ENCODE measurements around the gene EBF3.

EBF3 gene

GRCh38 chr10:129876838-129877237 is 87.2 kb downstream of the EBF3 start:
- no peak overlapping the region for H3K4me3 ChIP-seq (ENCODE audit: low read depth, low read length)
- no peak for TF ChIP-seq CTCF (IDR thresholded peaks at IDR 0.05; ENCODE audit: borderline replicate concordance, insufficient read depth, low read depth, low read length)

GRCh38 chr10:129875993-129876726 is 87.9 kb downstream of the EBF3 start:
- H3K4me3 ChIP-seq (ENCODE audit: low read depth, low read length), result no peak overlapping the region
- no peak for TF ChIP-seq CTCF (IDR thresholded peaks at IDR 0.05; ENCODE audit: borderline replicate concordance, insufficient read depth, low read depth, low read length)

- no peak for TF ChIP-seq CTCF (IDR thresholded peaks at IDR 0.05; ENCODE audit: borderline replicate concordance, insufficient read depth, low read depth, low read length)
These were observed 90.7 kb downstream of the EBF3 start for GRCh38 chr10:129873351-129873750.

GRCh38 chr10:129871966-129872365 is 92.1 kb downstream of the EBF3 start:
- no peak for TF ChIP-seq CTCF (IDR thresholded peaks at IDR 0.05; ENCODE audit: borderline replicate concordance, insufficient read depth, low read depth, low read length)
- H3K4me3 ChIP-seq (ENCODE audit: low read depth, low read length), result no peak overlapping the region

More at GRCh38 chr10:129873351-129873750, 90.7 kb downstream of the EBF3 start:
- H3K4me3 ChIP-seq (ENCODE audit: low read depth, low read length), result no peak overlapping the region

- no peak for TF ChIP-seq CTCF (IDR thresholded peaks at IDR 0.05; ENCODE audit: borderline replicate concordance, insufficient read depth, low read depth, low read length)
- H3K4me3 ChIP-seq (ENCODE audit: low read depth, low read length), result no peak overlapping the region
These were observed 93.0 kb downstream of the EBF3 start for GRCh38 chr10:129870961-129871621.

GRCh38 chr10:129870474-129870757 is 93.7 kb downstream of the EBF3 start:
- TF ChIP-seq CTCF (IDR thresholded peaks at IDR 0.05; ENCODE audit: borderline replicate concordance, insufficient read depth, low read depth, low read length), result no peak
- H3K4me3 ChIP-seq (ENCODE audit: low read depth, low read length), result no peak overlapping the region

Measured in GM12875 (cell line).